Hematopoietic multipotent progenitor cell treated with erythropoietin and hydrocortisone succinate and interleukin-3 and kit ligand, for 4 days (in vitro differentiated cells): ENCODE data around the gene AFDN.
"Not testable (repeated sequence)": the region's sequence is repeated elsewhere in the genome, so short reads cannot be mapped to it uniquely, and the experiment has no call there.

Experiments
- DNase-seq: peaks from one replicate; pipeline ENCODE4 v3.0.0-alpha.2; 2015

AFDN gene

DNA sequence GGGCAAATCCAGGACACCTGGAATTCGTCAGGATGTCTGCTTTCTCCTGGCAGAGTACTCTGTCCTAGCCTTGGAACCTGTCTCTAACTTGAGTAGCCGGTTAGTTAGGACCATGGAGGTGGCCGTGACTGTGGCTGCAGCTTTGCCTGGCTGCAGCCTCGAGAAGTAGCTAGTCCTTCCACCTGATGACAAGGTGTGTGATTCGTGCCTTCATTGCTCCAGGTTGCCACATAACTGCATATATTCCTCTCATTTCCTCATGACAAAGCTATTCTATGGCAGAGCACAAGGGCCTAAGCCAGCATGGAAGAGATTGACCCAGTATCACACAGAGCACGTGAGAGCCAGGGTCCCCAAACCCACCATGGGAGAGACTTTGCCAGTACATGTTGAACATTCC lies 130.9 kb downstream of the AFDN start:
- no peak for DNase-seq

DNA sequence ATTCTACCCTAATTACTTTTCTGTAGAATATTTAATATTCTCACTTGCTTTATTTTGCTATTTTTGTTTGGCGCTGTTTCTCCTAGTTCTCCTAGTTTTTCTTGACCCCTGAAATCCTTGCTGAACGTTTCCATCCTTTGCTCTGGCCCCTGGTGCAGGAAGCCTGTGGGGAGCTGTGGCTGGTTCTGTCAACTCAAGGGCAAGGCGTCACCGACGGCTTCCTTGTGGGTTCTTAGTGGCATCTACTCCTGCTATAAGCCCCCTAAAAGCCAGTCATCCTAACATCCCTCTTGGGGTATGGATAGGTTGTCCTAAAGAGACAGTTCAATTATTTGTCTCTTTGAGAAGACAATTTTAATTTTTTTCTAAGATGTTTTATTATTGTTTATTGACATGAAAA lies 133.9 kb downstream of the AFDN start:
- DNase-seq = no peak

DNA sequence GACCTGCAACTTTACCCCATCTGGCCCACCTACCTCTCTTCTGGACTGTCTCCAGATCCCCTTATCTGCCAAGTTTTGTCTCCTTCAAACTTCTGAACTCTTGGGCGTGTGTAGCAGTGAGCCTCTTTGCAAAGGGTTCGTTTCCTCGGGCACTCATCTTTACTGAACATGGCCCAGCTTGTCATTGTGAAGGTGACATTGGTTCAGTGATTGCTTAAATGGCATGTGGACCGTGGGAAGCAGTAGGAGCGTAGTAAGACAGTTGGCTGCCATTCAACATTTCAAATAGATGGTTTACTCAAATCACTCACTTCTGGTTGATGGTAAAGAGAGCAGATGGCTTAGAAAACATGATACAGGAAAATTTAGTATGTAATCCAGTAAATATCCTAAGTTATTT lies 136.0 kb downstream of the AFDN start:
- DNase-seq = no peak

DNA sequence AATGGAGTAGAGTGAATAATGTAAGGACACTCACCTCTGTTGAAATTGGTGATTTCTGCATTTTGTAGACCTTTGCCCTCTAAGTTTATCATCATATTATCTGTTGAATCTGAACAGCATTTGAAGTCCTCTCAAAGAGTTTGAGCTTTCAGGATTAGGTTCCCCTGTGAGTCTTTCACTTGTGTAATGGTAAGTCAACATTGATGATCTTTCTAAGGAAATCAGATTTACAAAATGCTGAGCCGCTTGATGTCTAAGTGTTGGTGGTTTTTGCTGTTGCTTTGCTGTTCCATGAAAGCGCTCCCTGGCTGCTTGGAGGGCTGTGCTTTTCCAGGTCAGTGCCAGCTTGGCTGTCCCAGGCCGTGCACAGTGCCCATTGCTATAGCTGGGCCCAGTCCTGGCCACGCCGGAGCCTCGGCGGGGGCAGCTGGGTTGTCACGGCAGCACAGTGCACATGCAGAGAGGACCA lies 136.9 kb downstream of the AFDN start:
- DNase-seq = no peak

DNA sequence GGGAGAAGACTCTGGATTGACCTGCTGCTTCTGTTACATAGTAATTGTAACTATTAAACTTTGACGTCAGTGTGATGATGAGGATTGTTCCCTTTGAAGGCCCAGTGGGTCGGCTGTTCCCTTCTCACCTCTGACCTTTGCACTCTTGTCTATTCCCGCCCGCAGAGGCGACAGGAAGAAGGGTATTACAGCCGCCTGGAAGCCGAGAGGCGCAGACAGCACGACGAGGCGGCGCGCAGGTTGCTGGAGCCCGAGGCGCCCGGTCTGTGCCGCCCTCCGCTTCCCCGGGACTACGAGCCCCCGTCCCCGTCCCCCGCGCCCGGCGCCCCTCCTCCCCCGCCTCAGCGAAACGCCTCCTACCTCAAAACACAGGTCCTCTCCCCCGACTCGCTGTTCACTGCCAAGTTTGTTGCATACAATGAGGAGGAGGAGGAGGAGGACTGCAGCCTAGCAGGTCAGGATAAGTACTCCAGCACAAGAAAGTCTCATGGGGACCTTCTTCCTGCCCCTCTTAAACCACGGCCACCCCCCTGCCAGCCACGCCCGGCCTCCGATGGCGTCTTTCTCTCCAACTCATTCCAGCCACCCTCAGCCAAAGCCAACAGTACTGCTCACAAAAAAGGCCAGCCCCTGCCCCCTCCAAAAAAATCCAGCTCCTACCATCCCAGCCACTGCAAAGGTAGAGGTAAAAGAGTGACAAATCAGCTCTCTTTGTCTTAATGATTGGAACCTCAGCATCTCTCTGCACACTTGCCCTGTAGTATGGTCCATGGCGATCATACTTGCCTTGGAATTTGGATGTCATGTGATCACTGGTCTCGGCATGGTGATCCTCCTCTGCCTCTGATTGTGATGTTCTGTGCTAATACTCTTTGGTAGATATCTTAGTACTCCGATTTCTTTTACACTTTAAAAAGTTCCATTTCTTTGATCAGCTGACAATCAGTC lies 139.2 kb downstream of the AFDN start:
- DNase-seq = no peak

DNA sequence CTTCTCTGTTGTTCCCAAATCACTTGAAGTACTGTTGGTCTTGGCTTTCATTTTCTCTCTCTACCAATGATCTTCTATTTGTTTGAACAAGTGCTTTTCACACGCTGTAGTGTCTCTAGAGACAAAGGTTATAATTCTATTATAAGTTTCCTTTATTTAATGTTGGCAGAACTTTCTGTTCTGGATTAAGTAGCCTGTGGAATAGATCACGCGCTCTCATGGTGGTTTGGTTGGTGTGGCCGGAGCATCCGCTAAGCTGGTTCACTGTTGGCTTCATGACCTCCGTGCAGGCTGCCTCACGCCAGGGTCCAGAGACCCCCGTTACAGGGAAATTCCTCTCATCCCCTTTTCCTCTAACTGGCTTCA lies 139.8 kb downstream of the AFDN start:
- no peak for DNase-seq

DNA sequence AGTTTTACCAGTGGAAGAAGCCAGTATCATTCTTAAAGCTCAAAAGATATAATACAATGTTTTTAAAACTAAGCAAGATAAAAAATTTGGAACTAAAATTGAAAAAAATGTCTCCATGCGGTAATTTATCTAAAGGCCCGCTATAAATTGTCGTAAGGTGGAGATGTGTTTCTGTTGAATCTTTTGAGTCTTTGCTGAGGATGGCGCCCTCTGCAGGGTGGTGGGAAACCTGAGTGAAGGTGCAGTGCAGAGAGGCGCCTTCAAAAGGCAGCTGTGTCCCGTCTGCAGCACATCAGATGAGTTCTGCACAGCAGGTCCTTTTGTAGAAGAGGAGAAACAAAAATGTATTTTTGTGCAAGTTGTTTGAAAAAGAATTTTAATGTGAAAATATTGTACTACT lies 141.4 kb downstream of the AFDN start:
- DNase-seq = peak; percentile 47

DNA sequence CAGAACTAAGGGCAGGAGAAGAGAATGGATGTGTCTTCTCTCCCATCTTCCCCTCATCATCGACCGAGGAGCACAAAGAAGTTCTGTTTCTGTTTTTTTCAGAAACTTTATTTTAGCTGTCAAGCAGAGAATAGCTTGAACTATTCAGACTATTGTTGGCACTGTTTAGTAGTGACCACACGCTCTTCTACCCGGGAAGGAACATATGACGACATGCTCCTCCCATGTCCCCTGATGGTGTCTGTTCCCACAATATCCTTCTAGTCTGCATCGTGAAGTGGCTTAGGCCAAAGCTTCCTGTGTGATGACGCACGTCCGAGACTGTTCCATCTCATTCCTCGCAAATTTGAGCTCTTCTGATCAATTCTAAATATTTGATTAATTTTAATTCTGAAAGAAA lies 143.5 kb downstream of the AFDN start:
- no peak for DNase-seq

DNA sequence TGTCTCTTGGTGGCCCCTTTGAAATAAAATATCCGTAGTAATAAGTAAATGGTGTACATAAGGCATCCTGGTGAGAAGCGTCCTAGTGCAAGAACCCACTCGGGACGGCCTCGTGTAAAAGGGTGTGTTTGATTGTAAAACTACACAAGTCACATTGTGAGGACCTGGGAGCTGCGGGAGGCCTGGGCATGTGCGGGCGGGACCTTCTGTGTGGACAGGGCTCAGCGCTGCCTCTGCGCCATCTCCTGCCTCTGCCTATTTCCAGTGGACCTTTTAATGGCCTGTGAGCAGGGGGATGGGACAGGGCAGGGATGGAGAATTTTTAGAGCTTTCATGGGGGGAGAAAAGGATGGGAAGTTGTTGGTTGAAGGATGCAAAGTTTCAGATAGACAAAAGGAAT lies 145.5 kb downstream of the AFDN start:
- no peak for DNase-seq

DNA sequence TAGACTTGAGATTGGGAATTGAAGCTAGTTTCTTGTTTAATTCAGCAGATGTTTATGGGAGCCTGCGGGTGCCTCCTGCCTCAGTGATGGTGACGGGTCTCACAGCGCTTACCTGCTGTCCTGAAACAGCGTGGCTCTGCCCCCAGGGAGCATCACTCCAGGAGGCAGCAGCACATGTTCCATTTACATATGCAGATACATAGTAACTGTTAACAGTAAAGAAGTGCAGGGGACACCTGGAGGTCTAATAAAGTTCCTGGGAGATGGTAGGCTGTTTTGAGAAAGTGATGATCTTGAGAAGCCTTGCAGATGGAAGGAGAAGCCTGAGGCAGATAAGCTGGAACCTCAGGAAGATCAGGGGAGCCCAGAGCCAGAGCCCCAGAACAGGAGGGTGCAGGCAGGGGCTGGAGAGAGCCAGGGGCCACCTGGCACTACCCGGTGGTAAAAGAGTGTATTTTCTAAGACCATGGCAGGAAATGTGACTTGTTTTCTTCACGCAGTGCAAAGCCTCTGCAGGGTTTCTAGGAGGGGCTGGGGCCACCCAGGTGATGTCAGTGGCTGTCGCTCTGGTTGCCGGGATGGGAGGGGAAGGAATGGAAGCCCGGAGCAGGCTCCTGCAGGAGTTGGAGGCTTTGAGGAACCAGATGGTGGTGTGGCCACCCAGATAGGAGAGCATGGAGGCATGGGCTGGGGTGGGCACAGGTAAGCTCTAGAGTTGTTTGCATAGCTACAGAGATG lies 146.6 kb downstream of the AFDN start:
- DNase-seq = no peak

DNA sequence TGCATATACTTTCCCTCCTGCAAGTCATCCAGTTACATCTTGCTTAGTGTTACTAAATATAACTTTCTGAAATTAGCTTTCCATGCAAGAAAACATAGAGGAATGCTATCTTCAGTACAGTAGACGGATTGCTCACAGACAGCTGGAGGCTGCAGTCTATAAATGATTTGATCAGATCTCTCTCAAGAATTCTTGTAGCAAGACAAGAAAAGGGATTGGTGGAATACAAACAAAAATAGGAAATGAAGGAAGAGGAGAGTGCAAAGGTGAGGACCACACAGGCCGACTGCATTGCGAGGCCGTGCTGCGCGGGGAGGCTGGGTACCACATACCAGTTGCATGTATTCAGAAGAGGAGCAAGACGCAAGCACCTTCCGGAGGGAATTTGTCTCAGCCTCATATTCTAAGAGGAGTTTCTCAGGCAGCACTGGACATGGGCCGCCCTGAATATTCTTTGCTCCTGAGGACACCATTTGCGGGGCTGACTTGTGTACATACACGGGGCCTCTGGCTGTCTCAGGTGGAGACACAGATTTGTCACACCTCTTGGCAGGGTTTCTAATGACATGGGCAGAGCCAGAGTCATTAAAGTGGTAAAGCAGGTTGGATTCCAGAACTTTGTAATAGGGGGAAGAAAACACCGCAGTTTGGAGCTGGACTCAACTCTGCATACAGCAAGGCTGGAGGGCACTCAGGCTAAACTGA lies 148.1 kb downstream of the AFDN start:
- no peak for DNase-seq

DNA sequence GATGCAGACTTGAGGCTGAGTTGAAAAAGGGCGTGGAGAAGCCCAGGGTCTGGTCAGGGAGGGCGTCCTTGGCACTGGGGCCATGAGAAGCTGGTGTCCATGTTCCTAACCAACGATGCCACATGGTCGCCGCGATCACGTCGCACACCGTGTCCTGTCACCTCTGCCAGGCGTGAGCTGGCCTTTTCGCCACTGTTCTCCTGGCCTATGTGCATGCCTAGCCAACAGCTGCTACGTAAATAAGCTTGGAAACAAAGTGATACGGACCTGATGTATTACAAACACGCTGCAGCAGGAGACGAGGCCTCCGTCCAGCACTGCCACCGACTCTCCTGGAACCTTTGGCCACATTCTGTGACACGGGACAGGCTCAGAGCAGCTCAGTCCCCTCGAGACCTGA lies 148.7 kb downstream of the AFDN start:
- no peak for DNase-seq

DNA sequence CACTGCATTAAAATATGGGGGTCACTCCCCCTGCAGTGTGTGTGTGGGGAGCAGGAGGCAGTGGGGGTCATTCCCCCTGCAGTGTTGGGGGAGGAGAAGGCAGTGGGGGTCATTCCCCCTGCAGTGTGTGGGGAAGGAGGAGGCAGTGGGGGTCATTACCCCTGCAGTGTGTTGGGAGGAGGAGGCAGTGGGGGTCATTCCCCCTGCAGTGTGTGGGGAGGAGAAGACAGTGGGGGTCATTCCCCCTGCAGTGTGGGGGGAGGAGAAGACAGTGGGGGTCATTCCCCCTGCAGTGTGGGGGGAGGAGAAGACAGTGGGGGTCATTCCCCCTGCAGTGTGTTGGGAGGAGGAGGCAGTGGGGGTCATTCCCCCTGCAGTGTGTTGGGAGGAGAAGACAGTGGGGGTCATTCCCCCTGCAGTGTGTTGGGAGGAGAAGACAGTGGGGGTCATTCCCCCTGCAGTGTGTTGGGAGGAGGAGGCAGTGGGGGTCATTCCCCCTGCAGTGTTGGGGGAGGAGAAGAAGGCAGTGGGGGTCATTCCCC lies 149.5 kb downstream of the AFDN start:
- DNase-seq = not testable (repeated sequence)

DNA sequence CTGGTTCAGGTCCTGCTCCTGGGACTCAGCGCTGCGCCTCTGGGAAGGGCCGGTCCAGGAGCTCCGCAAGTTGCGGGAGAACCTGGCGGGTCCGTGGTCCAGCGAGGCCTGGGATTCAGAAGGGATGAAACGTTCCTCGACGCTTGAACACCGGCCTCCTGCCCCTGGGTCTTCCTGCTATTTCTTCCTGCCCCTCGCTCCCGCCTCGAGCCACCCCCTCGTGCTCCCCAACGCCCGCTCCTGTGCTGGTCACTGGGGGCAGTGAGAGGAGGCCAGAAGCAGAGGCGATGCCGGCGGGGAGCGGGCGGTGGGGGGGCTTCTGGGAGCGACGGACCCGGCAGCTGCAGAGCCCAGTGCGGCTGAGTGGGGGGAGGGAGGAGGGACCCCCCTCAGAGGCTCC lies 150.0 kb downstream of the AFDN start:
- no peak for DNase-seq

DNA sequence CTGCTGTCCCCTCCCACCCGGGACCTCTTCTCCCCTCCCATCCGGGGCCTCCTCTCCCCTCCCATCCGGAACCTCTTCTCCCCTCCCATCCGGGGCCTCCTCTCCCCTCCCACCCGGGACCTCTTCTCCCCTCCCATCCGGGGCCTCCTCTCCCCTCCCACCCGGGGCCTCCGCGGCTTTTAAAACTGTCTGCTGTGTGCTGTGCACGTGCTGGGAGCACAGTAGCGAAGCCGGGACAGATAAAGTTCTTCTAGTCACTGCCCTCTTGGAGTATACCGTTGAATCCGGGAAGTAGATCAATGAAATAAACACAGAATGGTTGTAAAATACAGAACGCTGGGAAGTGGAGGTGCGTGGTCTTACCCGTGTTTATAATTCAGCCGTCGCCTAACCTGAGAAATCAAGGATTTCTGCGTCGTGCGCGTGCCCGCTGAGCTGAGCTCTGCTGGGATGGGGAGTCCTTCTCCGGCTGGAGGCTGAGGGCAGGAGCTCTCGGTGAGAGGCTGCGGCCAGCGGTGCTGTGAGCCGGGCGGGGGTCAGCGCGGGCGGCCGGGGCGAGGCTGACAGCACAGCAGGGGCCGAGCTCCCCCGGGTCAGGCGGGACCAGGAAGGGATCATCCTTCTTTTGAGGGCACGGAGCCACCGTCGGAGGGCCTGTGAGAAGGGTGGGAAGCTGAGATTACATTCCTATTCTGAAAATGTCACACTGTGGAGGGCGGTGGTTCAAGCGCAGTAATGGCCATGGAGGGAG lies 151.2 kb downstream of the AFDN start:
- DNase-seq = no peak

DNA sequence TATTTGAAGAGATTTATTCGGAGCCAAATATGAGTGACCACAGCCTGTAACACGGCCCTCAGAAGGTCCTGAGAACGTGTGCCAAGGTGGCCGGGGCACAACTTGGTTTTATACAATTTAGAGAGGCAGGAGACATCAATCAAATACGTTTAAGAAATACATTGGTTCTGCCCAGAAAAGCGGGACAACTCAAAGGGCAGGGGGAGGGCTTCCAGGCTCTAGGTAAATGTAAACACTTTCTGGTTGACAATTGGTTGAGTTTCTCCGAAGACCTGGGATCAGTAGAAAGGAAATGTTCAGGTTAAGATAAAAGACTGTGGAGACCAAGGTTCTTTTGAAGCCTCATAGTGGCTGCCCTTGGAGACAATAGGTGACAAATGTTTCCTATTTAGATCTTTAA lies 151.9 kb downstream of the AFDN start:
- DNase-seq = no peak

DNA sequence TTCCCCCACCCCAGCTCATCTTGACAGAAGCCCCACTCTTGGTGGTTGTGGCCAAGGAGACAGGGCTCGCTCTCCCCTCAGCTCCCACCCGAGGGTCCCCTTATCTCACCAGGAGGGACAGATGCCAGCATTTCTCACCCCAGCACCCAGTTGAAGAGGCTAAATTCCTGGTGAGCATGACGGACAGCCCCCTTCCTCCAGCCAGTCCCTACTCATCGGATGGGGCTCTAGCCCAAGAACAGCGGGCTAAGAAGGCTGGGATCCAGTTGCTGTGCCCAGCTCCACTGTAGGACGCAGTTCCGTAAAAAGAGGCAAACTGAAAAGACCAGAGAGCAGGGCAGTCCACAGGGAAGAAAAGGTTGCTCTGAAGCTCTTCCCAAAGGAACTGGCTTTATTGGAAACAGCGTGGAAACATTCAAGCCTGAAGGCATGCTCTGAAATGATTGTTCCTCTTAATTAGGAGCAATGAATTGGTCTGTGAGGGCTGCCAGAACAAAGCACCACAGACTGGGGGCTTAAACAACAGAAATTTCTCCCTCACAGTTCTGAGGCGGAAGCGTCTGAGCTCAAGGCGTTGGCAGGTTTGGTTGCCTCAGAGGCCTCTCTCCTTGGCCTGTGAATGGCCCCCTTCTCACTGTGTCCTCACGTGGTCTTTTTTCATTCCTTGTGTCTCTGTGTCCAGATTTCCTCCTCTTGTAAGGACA lies 152.9 kb downstream of the AFDN start:
- DNase-seq = no peak

DNA sequence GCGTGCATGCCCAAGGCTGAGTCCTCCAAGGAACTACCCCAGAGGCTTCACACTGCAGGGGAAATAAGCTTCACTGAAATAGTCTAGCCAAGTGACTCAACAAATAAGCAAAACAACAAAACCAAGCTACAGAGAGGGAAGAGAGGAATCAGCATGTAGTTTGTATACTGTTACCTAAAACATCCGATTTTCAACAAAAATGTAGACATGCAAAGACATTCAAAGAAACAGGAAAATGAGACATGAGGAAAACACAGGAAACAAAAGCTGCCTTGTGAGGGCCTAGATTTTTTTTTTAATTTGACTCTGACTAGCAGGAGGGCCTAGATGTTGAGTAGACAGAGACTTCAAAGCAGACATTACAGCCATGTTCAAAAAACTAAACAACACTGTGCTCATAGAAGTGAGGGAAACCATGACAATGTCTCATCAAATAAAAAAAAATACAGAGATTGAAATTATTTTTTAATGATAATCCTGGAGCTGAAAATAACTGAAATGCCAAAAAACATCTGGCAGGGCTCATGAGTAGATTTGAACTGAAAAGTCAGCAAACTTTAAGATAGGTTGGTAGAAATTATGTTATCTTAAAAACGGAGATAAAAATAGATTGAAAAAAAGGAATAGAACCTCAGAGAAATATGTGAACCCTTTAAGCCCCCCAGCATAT lies 154.3 kb downstream of the AFDN start:
- DNase-seq = no peak

DNA sequence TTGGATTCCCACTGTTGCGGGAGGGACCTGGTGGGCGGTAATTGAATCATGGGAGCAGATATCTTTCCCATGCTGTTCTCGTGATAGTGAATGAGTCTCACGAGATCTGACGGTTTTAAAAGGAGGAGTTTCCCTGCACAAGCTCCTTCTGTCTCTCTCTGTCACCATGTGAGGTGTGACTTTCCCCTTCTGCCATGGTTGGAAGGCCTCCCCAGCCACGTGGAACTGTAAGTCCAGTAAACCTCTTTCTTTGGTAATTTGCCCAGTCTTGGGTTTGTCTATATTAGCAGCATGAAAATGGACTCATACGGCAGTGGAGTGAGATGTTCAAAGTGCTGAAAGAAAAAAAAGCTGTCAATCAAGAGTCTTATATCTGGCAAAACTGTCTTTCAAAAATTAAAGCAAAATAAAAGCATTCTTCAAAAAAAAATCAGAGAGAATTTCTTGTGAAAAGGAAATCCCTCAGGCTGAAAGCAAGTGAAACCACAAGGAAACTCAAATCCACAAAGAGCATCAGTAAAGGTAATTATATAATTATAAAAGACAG lies 155.3 kb downstream of the AFDN start:
- DNase-seq = no peak

DNA sequence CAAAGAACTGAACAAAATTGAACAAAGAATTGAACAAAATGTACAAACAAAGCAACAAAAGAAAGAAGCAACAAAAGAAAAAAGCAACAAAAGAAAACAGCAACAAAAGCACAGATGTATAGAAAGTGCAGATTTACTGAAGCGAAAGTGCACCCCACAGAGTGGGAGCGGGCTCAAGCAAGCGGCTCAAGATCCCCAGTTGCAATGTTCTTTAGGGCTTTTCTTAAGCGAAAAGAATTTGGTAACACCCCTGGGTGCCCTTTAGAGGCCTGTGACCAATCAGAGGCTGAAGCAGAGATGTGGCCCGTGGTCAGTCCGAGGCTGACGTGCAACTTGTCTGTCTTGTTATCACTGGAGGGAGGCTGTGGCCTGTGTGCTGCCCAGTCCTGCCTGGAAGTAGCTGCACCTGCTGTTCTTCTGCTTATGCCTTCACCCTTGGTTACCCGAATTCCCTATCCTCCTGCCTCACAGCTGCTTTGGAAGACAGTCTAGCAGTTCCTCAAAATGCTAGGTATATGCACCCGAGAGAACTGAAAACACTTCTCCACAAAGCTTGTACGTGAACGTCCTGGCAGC lies 157.5 kb downstream of the AFDN start:
- no peak for DNase-seq
